PC-9 (cell line): ENCODE data around the gene BOK. TPM values are rescaled to one million over a fixed set of nuclear protein-coding genes. Genes with fewer than 3 reads are reported as not detected.
"Not testable (repeated sequence)": the region's sequence is repeated elsewhere in the genome, so short reads cannot be mapped to it uniquely, and the experiment has no call there.

Experiments used
- BruUV-seq: library from RNA; stranded (reverse); fragments of 400-500 nt; replicated peaks from 2 replicates; lab custom pipeline; 2021; lab: Mats Ljungman, UMichigan
- CTCF ChIA-PET: fragments of 300-600 bp; sonication (Branson Sonifier 250); formaldehyde crosslinking; loops from one replicate; lab custom pipeline; 2022; ENCODE audit warnings: antibody characterized with exemption; lab: Charles Lee
- POLR2A ChIA-PET: fragments of 300-600 bp; sonication (Branson Sonifier 250); formaldehyde crosslinking; loops from one replicate; lab custom pipeline; 2022; ENCODE audit warnings: antibody characterized with exemption; ENCODE audit not compliant: unreplicated experiment; lab: Charles Lee
- DNase-seq, 2 experiments: peaks; one replicate each; pipeline versions ENCODE4 v3.0.0 to v3.0.0-alpha.2; 2015 to 2022; ENCODE audit warnings: mixed read lengths in 1 of 2
- H2AFZ ChIP-seq: fragments of 200-600 bp; sonication (generic); 2 replicates; pipeline ENCODE4 v1.8.1; 2017; ENCODE audit warnings: antibody characterized with exemption
- H3F3A ChIP-seq: fragments of 200-600 bp; sonication (generic); 2 replicates; pipeline ENCODE4 v1.8.1; 2017; ENCODE audit warnings: antibody characterized with exemption, mild to moderate bottlenecking, low read depth; ENCODE audit not compliant: insufficient read depth
- H3K27ac ChIP-seq: fragments of 200-600 bp; sonication (generic); 2 replicates; pipeline ENCODE4 v1.6.1; 2016; ENCODE audit warnings: mixed run types
- H3K27me3 ChIP-seq: fragments of 200-600 bp; sonication (generic); 2 replicates; pipeline ENCODE4 v1.6.1; 2016; ENCODE audit warnings: low read depth, mixed run types; ENCODE audit not compliant: insufficient read depth
- H3K36me3 ChIP-seq: fragments of 200-600 bp; sonication (generic); 2 replicates; pipeline ENCODE4 v1.6.1; 2016; ENCODE audit warnings: low read depth, mixed run types
- H3K4me1 ChIP-seq: fragments of 200-600 bp; sonication (generic); replicated peaks from 2 replicates; pipeline ENCODE4 v1.6.1; 2016; ENCODE audit warnings: mixed run types; ENCODE audit not compliant: insufficient read depth
- H3K4me2 ChIP-seq: fragments of 200-600 bp; sonication (generic); 2 replicates; pipeline ENCODE4 v1.6.1; 2017; ENCODE audit warnings: mixed run types
- H3K4me3 ChIP-seq: fragments of 200-600 bp; sonication (generic); 2 replicates; pipeline ENCODE4 v1.6.1; 2016; ENCODE audit warnings: mixed run types
- H3K79me2 ChIP-seq: fragments of 200-600 bp; sonication (generic); 2 replicates; pipeline ENCODE4 v1.6.1; 2017; ENCODE audit warnings: low read depth, mixed run types
- H3K9me2 ChIP-seq: fragments of 200-600 bp; sonication (generic); 2 replicates; pipeline ENCODE4 v1.8.1; 2017; ENCODE audit warnings: mild to moderate bottlenecking; ENCODE audit not compliant: insufficient read depth
- H3K9me3 ChIP-seq: fragments of 200-600 bp; sonication (generic); 2 replicates; pipeline ENCODE4 v1.8.1; 2016; ENCODE audit warnings: low read depth; ENCODE audit not compliant: insufficient read depth
- H4K20me1 ChIP-seq: fragments of 200-600 bp; sonication (generic); 2 replicates; pipeline ENCODE4 v1.8.1; 2017; ENCODE audit not compliant: insufficient read depth
- EZH2 ChIP-seq: fragments of 200-600 bp; sonication (generic); IDR thresholded peaks from 2 replicates; pipeline ENCODE4 v1.8.0; 2017; ENCODE audit warnings: antibody characterized with exemption, low read depth
- intact Hi-C: fragments of 100-400 bp; cut with micrococcal nuclease; formaldehyde crosslinking; loops from one replicate; pipeline ENCODE4 v1.10.0; 2022; ENCODE audit not compliant: unreplicated experiment
- total RNA-seq: library from RNA; stranded (reverse); gene quantifications from 2 replicates; pipeline ENCODE4 v1.2.3, GENCODE V29; 2021
- TF ChIP-seq, protein P1 (sequence below): fragments of 200-600 bp; sonication (generic); conservative IDR thresholded peaks from 2 replicates; pipeline ENCODE4 v1.6.1; 2017; ENCODE audit warnings: mixed run types, antibody characterized with exemption, mild to moderate bottlenecking, moderate library complexity

Gene BOK
- total RNA-seq, 1 experiment from 2014 or later, result 72.8 TPM

DNA sequence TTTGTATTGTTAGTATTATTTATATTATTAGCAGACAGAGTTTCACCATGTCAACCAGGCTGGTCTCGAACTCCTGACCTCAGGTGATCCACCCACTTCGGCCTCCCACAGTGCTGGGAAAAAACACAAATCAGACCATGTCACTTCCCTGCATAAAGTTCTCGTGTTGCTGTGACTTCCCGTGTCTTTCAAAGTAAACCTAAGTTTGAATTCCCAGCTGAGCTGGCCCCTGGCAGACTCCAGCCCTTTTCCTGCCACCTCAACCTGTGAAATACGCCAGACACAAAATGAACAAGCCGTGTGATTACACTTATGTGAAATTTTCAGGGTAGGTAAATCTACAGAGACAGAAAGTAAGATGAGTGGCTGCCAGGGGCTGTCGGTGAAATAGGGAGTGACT is 7.9 kb downstream of the BOK start:
- no peaks in the 10 kb centered on the region for H3K9me2 ChIP-seq
- BruUV-seq, result no TSS peak
- intact Hi-C loops, result no loop called here
- no peak overlapping the region for H3K4me2 ChIP-seq
- H3K79me2 ChIP-seq, result no peaks in the 10 kb centered on the region
- no peaks in the 10 kb centered on the region for H3F3A ChIP-seq
- H2AFZ ChIP-seq, result no peak overlapping the region
- ChIA-PET POLR2A (no interaction called here), CTCF (interaction anchor here (0.7 kb wide), 1 partner anchor 546 kb away, joined by 5 read pairs; no protein-coding TSS in a partner anchor)
- no peak overlapping the region for H3K27ac ChIP-seq
- H3K4me3 ChIP-seq, result no peak overlapping the region
- H3K36me3 ChIP-seq, result no peaks in the 10 kb centered on the region
- no peaks in the 10 kb centered on the region for H3K27me3 ChIP-seq
- H4K20me1 ChIP-seq, result peaks cover 20% of the 10 kb centered on the region; the same call in 1 of the 2 replicates
- H3K4me1 ChIP-seq, result peaks cover 10% of the 10 kb centered on the region
- DNase-seq, result no peak
- TF ChIP-seq EZH2, result no peak
- TF ChIP-seq, protein P1, sequence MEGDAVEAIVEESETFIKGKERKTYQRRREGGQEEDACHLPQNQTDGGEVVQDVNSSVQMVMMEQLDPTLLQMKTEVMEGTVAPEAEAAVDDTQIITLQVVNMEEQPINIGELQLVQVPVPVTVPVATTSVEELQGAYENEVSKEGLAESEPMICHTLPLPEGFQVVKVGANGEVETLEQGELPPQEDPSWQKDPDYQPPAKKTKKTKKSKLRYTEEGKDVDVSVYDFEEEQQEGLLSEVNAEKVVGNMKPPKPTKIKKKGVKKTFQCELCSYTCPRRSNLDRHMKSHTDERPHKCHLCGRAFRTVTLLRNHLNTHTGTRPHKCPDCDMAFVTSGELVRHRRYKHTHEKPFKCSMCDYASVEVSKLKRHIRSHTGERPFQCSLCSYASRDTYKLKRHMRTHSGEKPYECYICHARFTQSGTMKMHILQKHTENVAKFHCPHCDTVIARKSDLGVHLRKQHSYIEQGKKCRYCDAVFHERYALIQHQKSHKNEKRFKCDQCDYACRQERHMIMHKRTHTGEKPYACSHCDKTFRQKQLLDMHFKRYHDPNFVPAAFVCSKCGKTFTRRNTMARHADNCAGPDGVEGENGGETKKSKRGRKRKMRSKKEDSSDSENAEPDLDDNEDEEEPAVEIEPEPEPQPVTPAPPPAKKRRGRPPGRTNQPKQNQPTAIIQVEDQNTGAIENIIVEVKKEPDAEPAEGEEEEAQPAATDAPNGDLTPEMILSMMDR, result no peak
- H3K9me3 ChIP-seq, result no peaks in the 10 kb centered on the region

GRCh38 chr2:241567266-241567665 is 8.7 kb downstream of the BOK start:
- H3K9me3 ChIP-seq, H3K27me3 ChIP-seq, H2AFZ ChIP-seq, CTCF ChIA-PET, H3K9me2 ChIP-seq, DNase-seq, H3F3A ChIP-seq, POLR2A ChIA-PET, H3K36me3 ChIP-seq, intact Hi-C loops, H3K4me3 ChIP-seq, H3K4me1 ChIP-seq, H3K79me2 ChIP-seq, H3K4me2 ChIP-seq, BruUV-seq, H3K27ac ChIP-seq: not testable (repeated sequence)
- peaks cover 17% of the 10 kb centered on the region; the same call in 1 of the 2 replicates for H4K20me1 ChIP-seq

DNA sequence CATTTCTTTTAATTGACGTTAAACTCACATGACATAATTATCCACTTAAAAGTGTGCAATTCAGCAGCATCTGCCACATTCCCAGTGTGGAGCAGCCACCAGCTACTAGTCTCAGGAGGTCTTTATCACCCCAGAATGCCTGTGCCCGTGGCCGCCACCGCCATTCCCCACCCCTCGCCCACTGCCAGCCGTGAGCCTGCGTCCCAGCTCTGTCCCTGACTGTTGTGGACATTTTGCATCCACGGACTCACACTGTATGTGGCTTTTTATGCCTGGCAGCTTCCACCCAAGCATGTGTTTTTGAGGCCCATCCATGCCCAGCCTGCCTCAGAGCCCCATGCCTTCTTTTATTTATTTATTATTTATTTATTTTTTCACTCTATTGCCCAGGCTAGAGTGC is 9.2 kb downstream of the BOK start:
- ChIA-PET CTCF (no interaction called here), POLR2A (no interaction called here)
- DNase-seq, result no peak
- Histone ChIP-seq H3K27ac (no peak overlapping the region), H3K9me3 (no peaks in the 10 kb centered on the region), H3K79me2 (no peaks in the 10 kb centered on the region), H3K9me2 (no peaks in the 10 kb centered on the region), H2AFZ (no peak overlapping the region), H3K36me3 (no peaks in the 10 kb centered on the region), H4K20me1 (peaks cover 14% of the 10 kb centered on the region; the same call in 1 of the 2 replicates), H3F3A (no peaks in the 10 kb centered on the region), H3K27me3 (no peaks in the 10 kb centered on the region), H3K4me1 (no peaks in the 10 kb centered on the region), H3K4me2 (no peak overlapping the region), H3K4me3 (no peak overlapping the region)
- intact Hi-C loops, result no loop called here
- TF ChIP-seq, protein P1, result no peak
- no peak for TF ChIP-seq EZH2
- BruUV-seq, result no TSS peak

GRCh38 chr2:241568726-241569125 is 10.2 kb downstream of the BOK start:
- intact Hi-C loops, result no loop called here
- TF ChIP-seq EZH2, result no peak
- TF ChIP-seq, protein P1, result no peak
- no peak overlapping the region for H3K4me2 ChIP-seq
- no peak overlapping the region for H3K27ac ChIP-seq
- H2AFZ ChIP-seq, result no peak overlapping the region
- H3F3A ChIP-seq, result no peaks in the 10 kb centered on the region
- no TSS peak for BruUV-seq
- POLR2A ChIA-PET, result no interaction called here
- no peaks in the 10 kb centered on the region for H3K4me1 ChIP-seq
- H4K20me1 ChIP-seq, result peaks cover 4% of the 10 kb centered on the region; the same call in 1 of the 2 replicates
- CTCF ChIA-PET, result interaction anchor here (0.6 kb wide), 1 partner anchor 32 kb away, joined by 7 read pairs; no protein-coding TSS in a partner anchor
- no peak overlapping the region for H3K4me3 ChIP-seq
- no peaks in the 10 kb centered on the region for H3K27me3 ChIP-seq
- H3K36me3 ChIP-seq, result no peaks in the 10 kb centered on the region
- DNase-seq, result no peak
- no peaks in the 10 kb centered on the region for H3K79me2 ChIP-seq
- no peaks in the 10 kb centered on the region for H3K9me2 ChIP-seq
- H3K9me3 ChIP-seq, result no peaks in the 10 kb centered on the region
